SHP77 treated with DMSO at 0.1 percent for 48 hours (cell line): ENCODE results near the gene KLF2.

Experiments used
- DNase-seq: peaks from one replicate; lab custom pipeline; 2025; lab: John Stamatoyannopoulos, UW

Gene KLF2

GRCh38 chr19:16365300-16365996, 40.8 kb downstream of the KLF2 start:
- no peak for DNase-seq

- DNase-seq: no peak
Observed at GRCh38 chr19:16366056-16366432, 41.4 kb downstream of the KLF2 start.

- DNase-seq: no peak
Observed at GRCh38 chr19:16366433-16367260, 42.0 kb downstream of the KLF2 start.

GRCh38 chr19:16367261-16367683, 42.6 kb downstream of the KLF2 start:
- DNase-seq: no peak

- DNase-seq: no peak
Observed at GRCh38 chr19:16368385-16369305, 44.0 kb downstream of the KLF2 start.

GRCh38 chr19:16369306-16369663, 44.7 kb downstream of the KLF2 start:
- DNase-seq: no peak

- no peak for DNase-seq
Observed at GRCh38 chr19:16369664-16370576, 45.3 kb downstream of the KLF2 start.

- no peak for DNase-seq
Observed at GRCh38 chr19:16370641-16371391, 46.2 kb downstream of the KLF2 start.

- DNase-seq: no peak
Observed at GRCh38 chr19:16371540-16371986, 46.9 kb downstream of the KLF2 start.

GRCh38 chr19:16372065-16372915, 47.7 kb downstream of the KLF2 start:
- DNase-seq: no peak

- no peak for DNase-seq
Observed at GRCh38 chr19:16373079-16373478, 48.5 kb downstream of the KLF2 start.

- DNase-seq: no peak
Observed at GRCh38 chr19:16373532-16373931, 48.9 kb downstream of the KLF2 start.

- no peak for DNase-seq
Observed at GRCh38 chr19:16373989-16374388, 49.4 kb downstream of the KLF2 start.

- no peak for DNase-seq
Observed at GRCh38 chr19:16374436-16374835, 49.8 kb downstream of the KLF2 start.

- no peak for DNase-seq
Observed at GRCh38 chr19:16375157-16375935, 50.7 kb downstream of the KLF2 start.

- no peak for DNase-seq
Observed at GRCh38 chr19:16375936-16376185, 51.2 kb downstream of the KLF2 start.

- no peak for DNase-seq
Observed at GRCh38 chr19:16376241-16376640, 51.6 kb downstream of the KLF2 start.

GRCh38 chr19:16376649-16377048, 52.0 kb downstream of the KLF2 start:
- no peak for DNase-seq

GRCh38 chr19:16377521-16377920, 52.9 kb downstream of the KLF2 start:
- no peak for DNase-seq
